ENCODE results near the gene RBM12.

DNA sequence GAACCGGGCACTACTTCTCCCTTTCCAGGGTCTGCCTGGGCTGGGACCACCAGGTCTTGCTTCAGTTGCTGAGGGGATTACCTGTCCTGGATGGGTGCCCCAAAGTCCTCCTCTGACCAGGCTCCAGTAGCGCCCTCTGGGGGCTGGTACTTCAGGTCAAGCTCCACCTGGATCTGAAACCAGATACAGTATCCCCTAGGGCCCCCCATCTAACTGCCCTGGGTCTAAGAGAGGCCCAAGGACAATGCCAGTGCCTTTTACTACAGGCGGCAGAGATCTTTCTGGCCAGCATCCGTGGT lies 60.3 kb downstream of the RBM12 start:
- TF ChIP-seq CTCF (IDR thresholded peaks at IDR 0.05; ENCODE audit: low read length) (peak; percentile 79), EZH2 (IDR thresholded peaks at IDR 0.05; ENCODE audit: borderline replicate concordance, low read length) (no peak)
